ENCODE results near the gene FOXO1.

The FOXO1 gene

GRCh38 chr13:40564342-40565001 lies 102.0 kb downstream of the FOXO1 start:
- DNase-seq (ENCODE audit: low spot score): no peak
- CTCF ChIA-PET: interaction anchor here (0.6 kb wide), 1 partner anchor 67 kb away, joined by 3 read pairs; no protein-coding TSS in a partner anchor
- POLR2A ChIA-PET (ENCODE audit: low non-redundant PET): no interaction called here
- TF ChIP-seq CTCF (conservative IDR thresholded peaks at IDR 0.05; ENCODE audit: low read depth): no peak
- H3K27ac ChIP-seq: no peak overlapping the region; the same call in 1 of the 2 replicates

- POLR2A ChIA-PET (ENCODE audit: low non-redundant PET): no interaction called here
- H3K27ac ChIP-seq: 0 out of 2 replicates have a peak overlapping the region, but pooled peaks have one; percentile 1
- DNase-seq (ENCODE audit: low spot score): no peak
- CTCF ChIA-PET: interaction anchor here (0.6 to 0.8 kb wide), 2 partner anchors 68 to 312 kb away, joined by 3 read pairs; no protein-coding TSS in a partner anchor
- TF ChIP-seq CTCF (conservative IDR thresholded peaks at IDR 0.05; ENCODE audit: low read depth): no peak
Measured at GRCh38 chr13:40563350-40564125, 102.9 kb downstream of the FOXO1 start.

GRCh38 chr13:40562975-40563349 lies 103.5 kb downstream of the FOXO1 start:
- TF ChIP-seq CTCF (conservative IDR thresholded peaks at IDR 0.05; ENCODE audit: low read depth): no peak
- H3K27ac ChIP-seq: 0 out of 2 replicates have a peak overlapping the region, but pooled peaks have one; percentile 1
- ChIA-PET POLR2A (ENCODE audit: low non-redundant PET) (no interaction called here), CTCF (interaction anchor here (0.6 to 0.8 kb wide), 2 partner anchors 311 to 857 kb away, joined by 3 read pairs; no protein-coding TSS in a partner anchor)
- DNase-seq (ENCODE audit: low spot score): no peak

- CTCF ChIA-PET: interaction anchor here (0.6 kb wide), 1 partner anchor 388 kb away, joined by 3 read pairs; no protein-coding TSS in a partner anchor
Measured at GRCh38 chr13:40559915-40560314, 106.5 kb downstream of the FOXO1 start.

GRCh38 chr13:40558656-40559055 lies 107.8 kb downstream of the FOXO1 start:
- no peak for TF ChIP-seq CTCF (conservative IDR thresholded peaks at IDR 0.05; ENCODE audit: low read depth)
- DNase-seq (ENCODE audit: low spot score): no peak
- CTCF ChIA-PET: no interaction called here
- H3K27ac ChIP-seq: no peak overlapping the region
- POLR2A ChIA-PET (ENCODE audit: low non-redundant PET): no interaction called here

More at GRCh38 chr13:40559915-40560314, 106.5 kb downstream of the FOXO1 start:
- TF ChIP-seq CTCF (conservative IDR thresholded peaks at IDR 0.05; ENCODE audit: low read depth): no peak
- DNase-seq (ENCODE audit: low spot score): no peak
- POLR2A ChIA-PET (ENCODE audit: low non-redundant PET): no interaction called here
- no peak overlapping the region for H3K27ac ChIP-seq

GRCh38 chr13:40556453-40556852 lies 110.0 kb downstream of the FOXO1 start:
- CTCF ChIA-PET: interaction anchor here (0.7 kb wide), 1 partner anchor 19 kb away, joined by 3 read pairs; no protein-coding TSS in a partner anchor
- H3K27ac ChIP-seq: no peak overlapping the region
- POLR2A ChIA-PET (ENCODE audit: low non-redundant PET): no interaction called here
- TF ChIP-seq CTCF (conservative IDR thresholded peaks at IDR 0.05; ENCODE audit: low read depth): no peak
- no peak for DNase-seq (ENCODE audit: low spot score)
